GM21381 (cell line): ENCODE measurements around the gene LRRTM1.

Source experiments
- ATAC-seq: cut with Tn5 transposase; IDR thresholded peaks from one replicate; pipeline ENCODE4 v1.9.1; 2021; ENCODE audit warnings: mild to moderate bottlenecking, moderate library complexity; ENCODE audit not compliant: unreplicated experiment

The LRRTM1 gene

DNA sequence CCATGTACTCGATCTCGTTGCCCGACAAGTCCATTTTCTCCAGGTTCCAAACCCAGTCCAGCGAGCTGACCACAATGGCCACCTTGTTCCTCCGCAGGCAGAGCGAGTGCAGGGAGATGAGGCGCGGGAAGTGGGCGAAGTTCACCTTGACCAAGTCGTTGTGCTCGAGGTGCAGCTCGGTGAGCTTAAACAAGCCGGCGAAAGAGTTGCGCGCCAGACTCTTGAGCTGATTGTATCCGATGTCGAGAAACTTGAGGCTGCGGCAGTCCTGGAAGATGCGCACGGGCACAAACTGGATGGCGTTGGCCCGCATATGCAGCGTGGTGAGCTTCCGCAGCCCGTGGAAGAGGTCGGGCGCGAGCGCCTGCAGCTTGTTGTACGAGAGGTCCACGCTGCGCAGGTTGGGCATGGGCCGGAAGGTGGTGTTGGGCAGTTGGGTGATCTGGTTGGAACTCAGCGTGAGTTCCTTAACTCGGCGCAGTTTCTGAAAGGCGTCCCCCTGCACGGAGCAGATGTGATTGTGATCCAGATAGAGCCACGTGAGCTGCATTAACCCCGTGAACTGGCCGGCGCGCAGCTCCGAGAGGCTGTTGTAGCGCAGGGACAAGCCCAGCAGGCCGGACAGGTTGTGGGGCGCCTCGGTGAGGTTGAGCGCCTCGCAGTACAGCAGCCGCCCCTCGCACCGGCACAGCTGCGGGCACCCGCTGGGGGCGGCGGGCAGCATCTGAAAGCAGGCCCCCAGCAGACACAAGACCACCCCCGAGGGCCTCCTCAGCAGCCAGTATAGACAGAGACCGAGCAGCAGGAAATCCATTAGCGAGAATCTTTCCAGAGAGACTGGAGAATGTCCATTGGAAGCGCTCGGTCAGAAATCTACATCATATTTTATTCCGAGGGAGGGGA lies 1.3 kb downstream of the LRRTM1 start:
- no peak for ATAC-seq

DNA sequence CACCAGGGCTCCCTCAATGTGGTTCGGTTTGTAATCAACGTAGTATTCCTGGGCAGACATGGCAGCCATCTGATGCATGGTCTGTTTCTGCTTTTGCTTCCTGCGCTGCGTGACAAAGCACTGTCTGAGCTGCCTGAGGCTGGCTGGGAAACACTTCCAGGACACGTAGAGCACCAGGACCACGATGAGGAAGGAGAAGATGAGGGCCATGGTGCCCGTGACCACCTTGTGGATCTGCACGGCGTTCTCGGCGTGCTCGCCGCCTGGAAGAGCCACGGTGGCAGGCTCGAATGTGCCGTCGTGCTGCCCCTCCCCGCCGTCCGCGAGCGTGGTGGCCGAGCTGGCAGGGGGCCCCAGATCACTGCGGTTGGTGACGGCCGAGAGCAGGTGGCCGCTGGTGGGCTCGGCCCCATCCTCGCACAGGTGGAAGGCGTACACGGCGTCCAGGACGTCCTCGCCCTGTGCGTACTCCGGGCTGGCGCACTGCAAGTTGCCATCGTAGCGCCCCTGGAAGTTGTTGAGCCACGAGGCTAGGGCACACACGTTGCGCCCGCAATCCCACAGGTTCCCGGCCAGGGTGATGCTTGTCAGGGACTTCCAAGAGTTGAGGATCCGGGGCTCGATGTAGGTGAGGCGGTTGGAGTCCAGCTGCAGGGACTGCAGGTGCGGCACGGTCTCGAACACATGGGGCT lies 2.1 kb downstream of the LRRTM1 start:
- no peak for ATAC-seq

DNA sequence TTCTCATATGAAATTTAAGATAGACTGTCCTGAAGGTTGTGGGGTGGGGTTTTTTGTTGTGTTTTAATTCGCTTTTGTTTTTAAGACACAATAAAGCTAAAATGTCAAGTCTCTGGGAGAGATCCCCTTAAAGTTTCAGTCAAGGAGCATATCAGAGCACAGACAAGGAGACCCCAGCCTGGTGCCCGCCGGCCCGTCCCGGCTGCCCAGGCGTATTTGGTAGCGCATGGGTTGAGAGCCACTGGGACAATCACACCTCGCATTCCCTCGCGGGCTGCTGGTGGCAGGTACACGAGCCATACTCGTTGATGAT lies 2.6 kb downstream of the LRRTM1 start:
- no peak for ATAC-seq

DNA sequence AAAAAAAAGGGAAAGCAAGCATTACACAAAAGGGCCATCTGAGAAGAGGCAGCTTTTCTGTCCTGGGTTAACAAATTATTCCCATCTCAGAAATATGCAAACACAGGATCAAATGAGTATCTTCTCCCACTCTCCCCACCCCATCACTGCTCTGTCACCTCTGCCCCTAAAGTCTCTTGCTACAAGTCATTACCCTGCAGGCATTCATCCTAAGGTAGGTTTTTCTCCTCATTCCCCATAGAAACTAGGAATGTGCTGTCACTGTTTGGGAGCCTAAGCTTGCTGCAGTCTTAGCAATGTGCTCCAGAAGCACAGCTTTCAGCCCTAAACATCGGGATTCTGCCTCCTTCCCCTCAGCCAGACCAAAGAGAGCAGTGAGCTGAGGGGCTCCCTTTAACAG lies 3.6 kb downstream of the LRRTM1 start:
- no peak for ATAC-seq

DNA sequence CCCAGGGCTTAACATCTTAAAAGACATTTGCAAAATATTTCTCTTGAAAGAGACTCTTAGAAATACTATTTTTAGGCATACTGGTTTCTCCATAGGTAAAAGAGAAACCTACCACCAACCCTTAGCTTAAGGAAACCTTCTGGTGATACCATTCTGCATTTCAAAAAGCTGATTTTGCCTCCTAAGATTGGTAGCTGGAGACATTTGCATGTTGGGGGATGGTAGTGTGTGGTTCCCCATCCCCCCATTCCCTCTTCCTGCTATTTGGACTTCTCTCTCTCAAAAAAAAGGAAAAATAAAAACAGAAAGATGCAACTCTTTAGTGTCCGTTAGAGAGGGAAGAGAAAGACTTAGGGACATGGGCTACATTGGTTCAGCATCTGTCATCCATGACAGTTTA lies 4.2 kb downstream of the LRRTM1 start:
- no peak for ATAC-seq

DNA sequence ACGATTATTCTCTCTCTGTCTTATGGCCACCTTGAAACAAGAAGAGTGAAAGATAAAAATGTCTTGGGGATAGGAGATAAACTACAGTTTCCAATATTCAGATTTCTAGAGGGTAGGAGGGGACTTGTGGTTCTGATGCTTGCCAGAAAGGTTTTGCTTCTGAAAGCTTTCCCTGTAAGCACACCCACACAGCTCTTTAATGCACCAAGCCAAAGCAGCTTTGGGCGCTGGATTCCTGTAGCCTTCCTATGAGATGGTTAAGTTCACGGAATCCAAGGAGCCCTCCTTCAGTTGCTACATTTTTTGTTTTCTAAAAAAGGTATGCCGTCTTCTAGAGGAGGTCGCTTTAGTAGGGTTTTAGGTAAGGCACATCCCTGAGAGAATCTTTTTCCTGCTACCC lies 4.9 kb downstream of the LRRTM1 start:
- no peak for ATAC-seq

DNA sequence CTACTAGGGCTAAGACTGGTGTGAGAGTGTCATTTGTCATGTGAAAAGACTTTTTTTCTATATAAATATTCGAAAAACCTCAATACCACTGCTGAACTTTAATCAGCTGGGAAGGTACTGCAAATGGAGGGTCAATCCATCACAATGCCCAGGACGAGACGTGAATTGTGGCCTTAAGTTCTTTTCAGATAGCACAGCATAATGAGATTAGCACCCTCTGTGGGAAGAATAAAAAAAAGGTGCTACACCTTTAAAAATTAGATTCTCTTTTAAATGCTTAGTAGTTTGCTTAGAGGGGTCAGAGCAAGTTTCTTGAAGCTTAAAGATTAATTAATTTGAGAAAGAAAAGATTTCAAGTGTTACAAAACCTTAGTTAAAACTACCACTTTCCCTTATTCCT lies 5.6 kb downstream of the LRRTM1 start:
- ATAC-seq: no peak

DNA sequence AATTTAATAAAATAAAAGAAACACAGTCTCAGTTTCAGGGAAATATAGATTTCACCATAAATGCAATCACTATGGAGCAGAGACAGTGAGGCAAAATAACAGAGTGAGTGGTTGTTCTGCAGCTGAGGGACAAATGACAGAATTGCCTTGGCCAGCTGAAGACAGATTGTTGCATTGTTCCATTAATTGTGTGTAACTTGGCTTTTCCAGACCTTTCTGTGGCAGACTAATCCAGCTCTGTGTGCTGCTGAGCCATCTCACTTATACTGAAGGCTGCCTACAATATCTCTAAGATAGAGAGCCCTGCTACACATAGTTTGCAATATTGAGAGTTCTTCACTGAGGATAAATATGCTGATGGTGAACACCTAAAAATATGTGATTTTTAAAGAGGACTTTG lies 11.5 kb downstream of the LRRTM1 start:
- no peak for ATAC-seq

DNA sequence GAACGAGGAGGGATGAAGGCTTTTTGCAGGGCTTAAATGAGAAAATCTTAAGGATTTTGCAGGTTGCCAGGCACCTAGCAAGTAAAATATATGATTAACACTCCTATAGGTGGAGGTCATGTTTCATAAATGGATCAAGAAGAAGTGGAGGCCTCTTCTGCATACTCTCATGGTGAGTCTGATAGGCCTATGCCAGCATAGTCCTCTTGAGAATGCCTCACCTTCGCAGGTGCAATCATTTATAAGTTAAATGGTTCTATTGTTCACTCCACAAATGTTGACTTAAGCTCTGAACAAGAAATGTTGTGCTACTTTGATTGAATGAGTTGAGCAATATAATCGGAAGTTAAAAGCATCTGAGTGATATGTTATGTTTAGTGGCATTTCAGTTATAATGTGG lies 12.1 kb downstream of the LRRTM1 start:
- no peak for ATAC-seq

DNA sequence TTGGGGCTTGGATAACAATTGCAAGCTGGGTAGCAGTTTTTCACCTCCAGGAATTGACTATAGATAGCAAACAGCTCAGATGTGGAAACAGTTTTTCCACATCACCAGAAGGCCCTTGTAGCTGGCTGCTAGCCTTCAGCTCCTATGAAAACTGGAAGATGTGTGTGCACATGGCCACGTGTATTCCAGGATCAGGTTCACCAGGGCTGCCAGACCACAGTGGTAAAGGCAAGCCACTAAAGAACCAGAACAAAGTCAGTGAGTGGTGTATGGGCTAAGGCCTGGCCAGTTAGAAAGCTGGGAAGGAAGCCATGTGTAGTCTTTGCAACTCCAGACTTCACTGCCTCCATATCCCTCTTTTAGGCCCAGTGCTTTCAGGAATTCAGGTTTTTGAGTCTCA lies 12.9 kb downstream of the LRRTM1 start:
- ATAC-seq: no peak

DNA sequence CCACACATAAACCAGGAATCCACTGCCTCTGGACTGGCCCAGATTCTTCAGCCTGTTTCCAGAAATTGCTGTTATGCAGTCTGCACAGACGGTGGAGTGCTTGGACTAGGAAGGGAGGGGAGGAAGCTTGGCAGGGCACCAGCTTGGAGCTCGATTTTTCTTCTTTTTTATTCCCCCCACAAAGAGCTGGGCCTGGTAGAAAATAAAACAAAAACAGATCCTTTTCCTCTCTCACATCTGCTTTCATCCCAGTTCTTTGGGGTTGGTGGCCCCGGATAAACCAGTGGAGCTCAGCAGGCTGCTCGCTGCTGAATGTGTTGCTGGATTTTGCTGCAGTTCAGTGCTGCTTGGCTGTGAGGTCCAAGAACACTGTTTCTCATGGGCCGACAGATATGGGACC lies 16.0 kb downstream of the LRRTM1 start:
- ATAC-seq: no peak

DNA sequence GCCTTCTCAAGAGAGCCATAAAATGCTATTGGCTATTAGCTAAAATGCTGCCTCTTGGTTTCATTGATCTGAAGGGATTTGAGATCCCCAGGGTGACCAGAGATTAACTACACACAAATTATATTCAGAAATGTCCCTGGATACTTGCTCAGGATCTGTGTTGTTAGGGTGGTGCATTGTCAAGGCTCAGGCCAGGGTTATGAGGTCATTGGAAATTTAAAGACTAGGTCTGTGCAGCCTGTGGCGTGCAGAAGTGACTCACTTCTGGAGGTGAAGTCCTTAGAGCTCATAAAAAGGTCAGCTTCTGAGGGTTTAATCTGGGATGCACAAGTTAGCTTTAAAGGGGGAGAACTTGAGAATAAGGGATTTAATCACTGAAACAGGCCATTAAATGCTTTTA lies 23.5 kb downstream of the LRRTM1 start:
- ATAC-seq: no peak

DNA sequence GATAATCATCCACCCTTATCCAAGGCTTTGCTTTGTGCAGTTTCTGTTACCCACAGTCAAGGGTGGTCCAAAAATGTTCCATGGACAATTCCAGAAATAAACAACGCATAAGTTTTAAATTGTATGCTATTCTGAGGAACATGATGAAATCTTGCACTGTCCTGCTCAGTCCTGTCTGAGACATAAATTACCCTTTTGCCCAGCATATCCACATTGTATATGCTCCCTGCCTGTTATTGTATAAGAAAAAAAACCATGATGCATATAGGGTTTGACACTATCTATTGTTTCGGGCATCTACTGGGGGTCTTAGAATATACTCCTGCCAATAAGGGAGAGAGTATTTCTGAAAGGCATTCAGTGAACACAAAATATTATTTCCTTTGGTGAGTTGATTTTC lies 24.0 kb downstream of the LRRTM1 start:
- ATAC-seq: no peak

DNA sequence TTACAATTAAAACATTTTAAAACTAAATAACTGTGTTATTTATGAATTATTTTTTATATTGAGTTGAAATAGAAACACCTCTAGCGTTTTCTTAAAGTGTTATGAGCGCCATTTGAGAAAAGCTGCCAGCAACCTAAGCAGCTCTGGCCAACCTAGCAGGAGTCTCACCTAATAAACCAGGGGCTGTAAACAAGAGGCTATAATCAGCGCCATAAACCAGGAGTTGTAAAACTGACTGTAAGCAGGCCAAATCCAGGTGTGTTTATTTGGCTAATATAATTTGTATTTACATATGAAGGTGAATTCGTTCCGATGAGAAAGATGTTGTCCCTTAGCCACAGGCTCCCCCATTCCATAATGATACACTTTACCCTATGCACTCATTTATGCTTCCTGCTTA lies 34.7 kb downstream of the LRRTM1 start:
- no peak for ATAC-seq

DNA sequence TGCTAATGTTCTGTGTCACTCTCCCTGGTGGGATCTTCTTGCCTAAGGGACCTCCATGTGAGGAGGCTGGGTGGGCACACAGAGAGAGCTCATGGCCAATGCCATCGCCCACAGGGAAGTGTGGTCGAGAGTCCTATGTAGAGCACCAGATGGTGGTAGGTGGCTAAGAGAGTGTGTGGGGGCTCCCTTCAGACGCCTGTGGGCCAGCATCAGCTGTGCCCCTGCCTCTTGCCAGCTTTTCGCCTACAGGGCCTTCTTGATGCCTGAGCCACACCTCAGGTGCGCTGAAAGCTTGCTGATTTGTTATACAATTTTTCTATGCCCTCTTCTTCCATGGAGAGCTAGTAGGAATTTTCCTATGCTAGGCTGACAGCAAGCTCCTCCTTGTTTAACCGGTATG lies 38.3 kb downstream of the LRRTM1 start:
- no peak for ATAC-seq

DNA sequence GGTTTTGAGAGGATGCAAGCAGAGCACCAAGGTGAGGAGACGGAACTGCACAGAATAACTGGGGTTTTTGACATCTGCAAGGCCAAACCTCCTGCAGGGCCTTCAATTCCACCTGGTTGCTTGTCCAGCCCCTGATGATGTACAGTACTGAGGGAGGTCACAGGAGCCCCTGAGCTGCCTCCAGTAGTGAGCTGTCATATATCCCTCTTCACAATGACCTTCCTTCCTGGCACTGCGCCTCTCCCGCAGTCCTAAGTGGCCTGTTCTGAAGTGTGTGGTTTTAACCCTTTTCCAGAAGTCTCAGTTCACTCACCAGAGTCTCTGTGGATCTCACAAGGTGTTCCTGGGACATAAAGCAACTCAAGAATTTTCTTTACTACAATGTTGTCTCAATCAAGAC lies 45.3 kb downstream of the LRRTM1 start:
- ATAC-seq: no peak

DNA sequence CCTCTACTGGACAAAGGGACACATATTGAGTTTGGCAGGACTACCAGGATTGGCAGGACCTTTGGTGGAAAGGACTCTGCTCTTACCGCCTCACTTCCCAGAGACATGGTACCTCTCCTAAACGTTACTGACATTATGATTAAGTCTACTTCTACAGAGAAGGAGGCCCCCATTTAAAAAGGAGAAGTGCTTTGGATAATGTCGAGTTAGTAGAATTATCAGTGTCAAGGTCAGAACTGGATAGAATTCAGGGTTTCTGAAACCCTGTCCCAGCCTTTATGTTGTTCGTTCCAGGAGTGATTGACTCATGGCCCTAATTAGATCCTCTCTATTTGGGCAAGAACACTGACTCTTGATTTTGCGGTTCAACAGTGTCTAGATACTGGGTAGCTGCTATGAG lies 45.8 kb downstream of the LRRTM1 start:
- no peak for ATAC-seq

DNA sequence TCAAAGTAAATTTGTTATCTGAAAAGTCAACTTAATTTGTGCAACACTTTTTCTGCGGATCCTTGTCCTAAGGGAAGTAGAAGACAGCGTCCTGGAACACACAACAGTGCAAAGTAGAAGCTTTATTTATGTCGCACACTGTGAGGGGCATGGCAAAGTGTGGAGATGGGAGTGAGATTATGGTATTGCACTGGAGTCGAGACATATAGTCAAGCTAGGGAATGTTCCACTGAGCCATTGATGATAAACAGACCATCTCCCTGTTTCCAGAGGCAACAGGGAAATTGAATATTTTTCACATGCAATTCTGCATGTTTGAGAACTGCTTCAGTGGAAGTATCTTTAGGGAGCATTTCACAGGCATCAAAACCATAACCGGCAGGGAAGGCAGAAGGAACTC lies 46.2 kb downstream of the LRRTM1 start:
- ATAC-seq: no peak

DNA sequence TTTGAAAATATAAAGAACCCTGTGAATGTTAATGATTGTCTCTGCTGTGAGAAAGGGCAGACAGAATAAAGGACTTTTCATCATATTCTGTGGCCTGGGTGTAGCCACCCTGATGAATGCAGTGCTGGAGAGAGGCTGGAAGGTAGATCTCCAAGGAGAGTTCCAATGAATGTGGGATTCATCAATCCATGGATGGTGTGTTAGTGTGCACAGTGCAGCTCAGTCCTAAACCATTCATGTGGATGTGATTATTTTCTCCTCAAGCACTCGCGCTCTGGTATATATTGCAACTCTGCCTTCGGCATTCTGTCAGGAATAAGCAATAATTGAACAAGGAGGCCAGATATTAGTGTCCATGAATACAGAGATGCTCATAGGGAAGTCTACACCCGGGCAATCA lies 47.1 kb downstream of the LRRTM1 start:
- ATAC-seq: no peak

DNA sequence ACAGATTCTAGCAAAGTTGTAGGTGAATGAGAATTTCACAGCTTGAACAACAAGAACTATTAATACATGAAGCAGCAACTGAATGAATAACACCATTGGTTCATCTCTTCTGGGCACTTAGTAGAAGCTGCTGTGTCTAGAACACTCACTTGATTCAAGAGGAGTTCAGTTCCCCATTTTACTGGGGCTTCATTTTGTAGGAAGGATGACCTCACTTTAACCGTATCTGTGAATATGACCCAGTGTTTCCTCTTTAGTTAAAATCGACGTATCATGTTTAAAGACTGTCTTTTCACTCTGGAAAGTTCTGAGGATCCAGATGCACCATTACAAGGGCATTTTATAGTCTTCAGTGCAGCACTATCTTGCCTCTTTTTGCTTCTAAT lies 47.8 kb downstream of the LRRTM1 start:
- no peak for ATAC-seq

DNA sequence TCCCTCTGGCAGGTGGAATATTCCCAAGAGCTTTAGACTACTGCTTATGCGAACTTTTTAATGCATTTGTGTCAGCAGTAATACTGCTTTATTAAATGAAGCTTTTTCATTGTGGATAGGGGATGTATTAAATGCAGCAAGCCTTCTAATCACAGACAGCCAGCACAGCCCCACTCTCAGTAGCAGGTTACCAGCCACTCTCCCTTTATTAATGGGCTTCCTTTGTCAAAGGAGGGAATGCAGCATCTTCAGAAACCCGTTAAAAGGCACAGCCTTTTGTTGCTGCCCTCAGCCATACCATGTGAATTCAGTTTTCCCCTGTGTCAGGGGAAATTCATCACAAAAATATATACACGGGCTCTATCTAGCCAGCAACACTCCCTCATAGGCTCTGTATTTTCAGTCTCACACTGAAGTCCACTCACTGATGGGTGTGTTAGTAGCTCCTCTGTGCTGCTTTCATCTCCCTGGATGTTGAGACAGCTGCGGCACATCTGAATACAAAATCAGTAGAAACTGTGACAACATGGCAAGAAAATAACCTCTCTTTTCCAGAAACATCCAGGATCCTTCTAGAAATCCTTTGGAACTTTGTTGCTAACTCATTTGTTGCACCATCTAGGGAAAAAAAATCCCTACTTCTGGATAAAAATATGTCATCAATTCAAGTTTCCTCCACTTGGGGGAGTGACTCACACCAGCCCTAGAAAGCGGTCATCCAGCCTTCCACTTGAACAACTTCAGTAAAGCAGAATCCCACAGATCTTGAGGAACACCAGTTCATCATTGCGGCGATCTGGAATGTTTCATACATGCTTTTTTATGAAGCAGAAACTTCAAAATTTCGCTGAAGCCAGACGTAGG lies 48.4 kb downstream of the LRRTM1 start:
- ATAC-seq: no peak
